Measurements from ENCODE around the gene ITSN1.
"Not testable (repeated sequence)": the region's sequence is repeated elsewhere in the genome, so short reads cannot be mapped to it uniquely, and the experiment has no call there.

ITSN1 gene

GRCh38 chr21:33857846-33858666, 215.8 kb downstream of the ITSN1 start:
- DNase-seq (ENCODE audit: low read depth) = no peak
- no peak for TF ChIP-seq CTCF (IDR thresholded peaks at IDR 0.05; ENCODE audit: control insufficient read depth, extremely low read depth, insufficient read depth)
- no peak overlapping the region for H3K4me3 ChIP-seq (ENCODE audit: low read depth, low read length)

GRCh38 chr21:33858667-33859372, 216.5 kb downstream of the ITSN1 start:
- no peak for TF ChIP-seq CTCF (IDR thresholded peaks at IDR 0.05; ENCODE audit: control insufficient read depth, extremely low read depth, insufficient read depth)

GRCh38 chr21:33859373-33860102, 217.2 kb downstream of the ITSN1 start:
- no peak for DNase-seq (ENCODE audit: low read depth)
- H3K4me3 ChIP-seq (ENCODE audit: low read depth, low read length) = no peak overlapping the region
- no peak for TF ChIP-seq CTCF (IDR thresholded peaks at IDR 0.05; ENCODE audit: control insufficient read depth, extremely low read depth, insufficient read depth)

More at GRCh38 chr21:33858667-33859372, 216.5 kb downstream of the ITSN1 start:
- no peak overlapping the region for H3K4me3 ChIP-seq (ENCODE audit: low read depth, low read length)
- no peak for DNase-seq (ENCODE audit: low read depth)

GRCh38 chr21:33860332-33860879, 218.1 kb downstream of the ITSN1 start:
- TF ChIP-seq CTCF (IDR thresholded peaks at IDR 0.05; ENCODE audit: control insufficient read depth, extremely low read depth, insufficient read depth) = no peak
- H3K4me3 ChIP-seq (ENCODE audit: low read depth, low read length) = no peak overlapping the region
- no peak for DNase-seq (ENCODE audit: low read depth)

GRCh38 chr21:33861125-33861524, 218.8 kb downstream of the ITSN1 start:
- no peak for TF ChIP-seq CTCF (IDR thresholded peaks at IDR 0.05; ENCODE audit: control insufficient read depth, extremely low read depth, insufficient read depth)
- no peak overlapping the region for H3K4me3 ChIP-seq (ENCODE audit: low read depth, low read length)
- no peak for DNase-seq (ENCODE audit: low read depth)

- DNase-seq (ENCODE audit: low read depth); H3K4me3 ChIP-seq (ENCODE audit: low read depth, low read length): not testable (repeated sequence)
These were observed 220.9 kb downstream of the ITSN1 start for GRCh38 chr21:33863191-33863590.

GRCh38 chr21:33864150-33864549, 221.8 kb downstream of the ITSN1 start:
- no peak for DNase-seq (ENCODE audit: low read depth)
- H3K4me3 ChIP-seq (ENCODE audit: low read depth, low read length) = no peak overlapping the region

More at GRCh38 chr21:33864150-33864549, 221.8 kb downstream of the ITSN1 start:
- TF ChIP-seq CTCF (IDR thresholded peaks at IDR 0.05; ENCODE audit: control insufficient read depth, extremely low read depth, insufficient read depth) = no peak

All from LNCaP clone FGC (cell line).